BLaER1 treated with 17β-estradiol and CSF1 and Interleukin-3, amounts not matched to agents 10 nM and 100 nM (cell line): ENCODE measurements around the gene ANKRD31.
"Not testable (repeated sequence)": the region's sequence is repeated elsewhere in the genome, so short reads cannot be mapped to it uniquely, and the experiment has no call there.

Source experiments
- H3K27ac ChIP-seq, 11 experiments: shearing (Covaris generic); formaldehyde crosslinking; 2 replicates each; pipeline ENCODE4 v1.8.1; 2022
- H3K27me3 ChIP-seq, 11 experiments: shearing (Covaris generic); formaldehyde crosslinking; 2 replicates each; pipeline ENCODE4 v1.8.1; 2022
- H3K36me3 ChIP-seq, 11 experiments: shearing (Covaris generic); formaldehyde crosslinking; 2 replicates each; pipeline ENCODE4 v1.8.1; 2022
- H3K4me1 ChIP-seq, 10 experiments: shearing (Covaris generic); formaldehyde crosslinking; 2 replicates each; pipeline ENCODE4 v1.8.1; 2022
- H3K4me2 ChIP-seq, 11 experiments: shearing (Covaris generic); formaldehyde crosslinking; 2 replicates each; pipeline ENCODE4 v1.8.1; 2022
- H3K4me3 ChIP-seq, 10 experiments: shearing (Covaris generic); formaldehyde crosslinking; 2 replicates each; pipeline ENCODE4 v1.8.1; 2022
- H3K9ac ChIP-seq, 11 experiments: shearing (Covaris generic); formaldehyde crosslinking; 2 replicates each; pipeline ENCODE4 v1.8.1; 2022
- H3K9me3 ChIP-seq, 11 experiments: shearing (Covaris generic); formaldehyde crosslinking; replicated peaks in 1 of 11; 2 replicates each; pipeline ENCODE4 v1.8.1; 2022
- H4K20me1 ChIP-seq, 11 experiments: shearing (Covaris generic); formaldehyde crosslinking; 2 replicates each; pipeline ENCODE4 v1.8.1; 2022
- Cebpa-rat ChIP-seq, 11 experiments: shearing (Covaris generic); IDR thresholded peaks; 2 replicates each; pipeline ENCODE4 v1.8.1; 2022

Gene ANKRD31

DNA sequence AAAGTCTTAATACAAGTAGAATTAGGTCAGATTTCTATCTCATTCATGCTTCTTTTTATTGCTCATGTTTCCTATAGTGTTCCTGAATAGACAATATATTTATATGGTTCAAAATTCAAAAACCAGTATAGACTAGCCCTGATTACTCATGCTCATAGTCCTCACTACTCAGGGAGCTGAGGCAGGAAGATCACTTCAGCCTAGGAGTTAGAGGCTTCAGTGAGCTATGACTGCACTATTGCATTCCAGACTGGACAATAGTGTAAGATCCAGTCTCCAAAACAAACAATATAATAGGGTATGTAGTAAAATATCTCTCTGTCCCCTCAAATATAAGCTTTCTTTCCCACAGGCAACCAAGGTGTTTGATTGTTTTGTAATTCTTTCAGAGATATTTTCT lies 2.4 kb downstream of the ANKRD31 start:
- H3K4me3 ChIP-seq, result no peak overlapping the region
- H3K27ac ChIP-seq, result no peak overlapping the region
- no peaks in the 10 kb centered on the region for H3K36me3 ChIP-seq
- no peaks in the 10 kb centered on the region for H4K20me1 ChIP-seq
- no peak overlapping the region for H3K4me2 ChIP-seq
- no peak for TF ChIP-seq Cebpa-rat (IDR thresholded peaks at IDR 0.05)
- H3K27me3 ChIP-seq, result no peaks in the 10 kb centered on the region
- no peak overlapping the region for H3K9ac ChIP-seq
- H3K4me1 ChIP-seq, result peaks cover 0 to 3% (median 0%) of the 10 kb centered on the region in 10 experiments; a peak in 3 of 20 replicates
- H3K9me3 ChIP-seq, result peaks cover 0 to 5% (median 0%) of the 10 kb centered on the region in 11 experiments; a peak in 4 of 22 replicates

DNA sequence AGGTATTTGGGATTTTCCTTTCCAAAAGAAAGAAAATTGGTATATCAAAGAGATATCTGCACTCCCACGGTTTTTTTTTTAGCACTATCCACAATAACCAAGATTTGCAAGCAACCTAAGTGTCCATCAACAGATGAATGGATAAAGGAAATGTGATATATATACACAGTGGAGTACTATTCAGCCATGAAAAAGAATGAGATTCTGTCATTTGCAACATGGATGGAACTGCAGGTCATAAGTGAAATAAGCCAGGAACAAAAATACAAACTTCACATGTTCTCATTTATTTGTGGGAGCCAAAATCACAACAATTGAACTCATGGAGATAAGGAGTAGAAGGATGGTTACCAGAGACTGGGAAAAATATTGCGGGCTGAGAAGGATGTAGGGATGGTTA lies 9.8 kb downstream of the ANKRD31 start:
- Histone ChIP-seq H3K27me3 (no peaks in the 10 kb centered on the region), H3K4me1 (no peaks in the 10 kb centered on the region), H3K27ac (no peak overlapping the region), H3K4me3 (no peak overlapping the region), H4K20me1 (no peaks in the 10 kb centered on the region), H3K36me3 (no peaks in the 10 kb centered on the region), H3K9me3 (0 out of 22 replicates have a peak, but pooled peaks cover 0 to 3% (median 0%) of the 10 kb centered on the region in 11 experiments), H3K9ac (no peak overlapping the region), H3K4me2 (no peak overlapping the region)
- TF ChIP-seq Cebpa-rat (IDR thresholded peaks at IDR 0.05), result no peak

DNA sequence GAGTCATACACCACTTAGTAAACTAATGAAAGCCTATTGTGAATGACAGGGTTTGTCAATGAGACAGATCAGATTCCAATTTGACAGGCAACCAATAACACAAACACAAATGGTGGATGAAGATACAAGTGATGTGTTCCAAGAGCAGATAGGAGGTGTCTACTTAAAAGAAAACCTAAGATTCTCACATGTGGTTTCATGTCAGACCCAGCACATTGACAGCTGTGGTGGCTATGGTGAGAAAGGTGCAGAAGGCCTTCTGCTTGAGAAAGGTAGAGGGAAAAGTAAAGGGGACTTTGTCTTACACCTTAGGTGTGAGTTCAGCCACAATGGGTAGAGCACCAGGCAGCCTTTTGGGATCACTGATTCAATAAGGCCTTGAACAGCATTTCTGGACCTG lies 11.2 kb downstream of the ANKRD31 start:
- Histone ChIP-seq H3K27me3 (no peaks in the 10 kb centered on the region), H3K4me3 (no peak overlapping the region), H3K4me2 (no peak overlapping the region), H3K9ac (no peak overlapping the region), H3K9me3 (peaks cover 4 to 7% (median 5%) of the 10 kb centered on the region in 11 experiments; a peak in 12 of 22 replicates), H3K36me3 (no peaks in the 10 kb centered on the region), H4K20me1 (no peaks in the 10 kb centered on the region), H3K4me1 (no peaks in the 10 kb centered on the region), H3K27ac (no peak overlapping the region)
- no peak for TF ChIP-seq Cebpa-rat (IDR thresholded peaks at IDR 0.05)

DNA sequence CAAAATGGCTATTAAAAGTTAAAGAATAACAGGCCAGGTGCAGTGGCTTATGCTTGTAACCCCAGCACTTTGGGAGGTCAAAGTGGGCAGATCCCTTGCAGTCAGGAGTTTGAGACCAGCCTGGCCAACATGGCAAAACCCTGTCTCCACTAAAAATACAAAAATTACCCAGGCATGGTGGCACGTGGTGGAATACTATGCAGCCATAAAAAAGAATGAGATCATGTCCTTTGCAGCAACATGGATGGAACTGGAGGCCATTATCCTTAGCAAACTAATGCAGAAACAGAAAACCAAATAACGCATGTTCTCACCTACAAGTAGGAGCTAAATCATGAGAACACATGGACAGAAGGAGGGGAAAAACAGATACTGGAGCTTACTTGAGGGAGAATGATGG lies 15.9 kb downstream of the ANKRD31 start:
- not testable (repeated sequence) for H3K9ac ChIP-seq, H3K4me1 ChIP-seq, H3K36me3 ChIP-seq, H3K27ac ChIP-seq, H3K4me2 ChIP-seq, H3K4me3 ChIP-seq, H3K27me3 ChIP-seq, H4K20me1 ChIP-seq
- H3K9me3 ChIP-seq, result peaks cover 24 to 37% (median 33%) of the 10 kb centered on the region in 11 experiments

DNA sequence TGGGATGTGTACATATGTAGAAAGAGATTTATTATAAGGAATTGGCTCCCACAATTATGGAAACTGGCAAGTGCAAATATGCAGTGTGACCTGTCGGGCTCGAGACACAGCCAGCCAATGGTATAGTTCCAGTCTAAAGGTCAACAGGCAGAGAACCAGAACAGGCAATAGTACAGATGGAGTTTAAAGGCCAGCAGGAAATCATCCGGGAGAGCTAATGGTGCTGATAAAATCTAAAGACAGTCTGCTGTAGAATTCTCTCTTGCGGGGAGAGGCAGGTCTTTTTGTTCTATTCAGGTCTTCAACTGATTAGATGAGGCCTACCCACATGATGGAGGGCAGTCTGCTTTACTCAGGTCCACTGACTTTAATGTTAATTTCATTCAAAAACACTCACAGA lies 21.8 kb downstream of the ANKRD31 start:
- Histone ChIP-seq H3K4me1 (peaks cover 0 to 7% (median 0%) of the 10 kb centered on the region in 10 experiments; a peak in 3 of 20 replicates), H3K36me3 (no peaks in the 10 kb centered on the region), H3K4me2 (peak overlapping the region in 2 of 11 experiments; percentile 1 to 27; a peak in 1 of 22 replicates), H3K9ac (no peak overlapping the region), H4K20me1 (no peaks in the 10 kb centered on the region), H3K4me3 (no peak overlapping the region), H3K27ac (no peak overlapping the region), H3K9me3 (peaks cover 17 to 28% (median 23%) of the 10 kb centered on the region in 11 experiments), H3K27me3 (no peaks in the 10 kb centered on the region)
- TF ChIP-seq Cebpa-rat (IDR thresholded peaks at IDR 0.05), result no peak

DNA sequence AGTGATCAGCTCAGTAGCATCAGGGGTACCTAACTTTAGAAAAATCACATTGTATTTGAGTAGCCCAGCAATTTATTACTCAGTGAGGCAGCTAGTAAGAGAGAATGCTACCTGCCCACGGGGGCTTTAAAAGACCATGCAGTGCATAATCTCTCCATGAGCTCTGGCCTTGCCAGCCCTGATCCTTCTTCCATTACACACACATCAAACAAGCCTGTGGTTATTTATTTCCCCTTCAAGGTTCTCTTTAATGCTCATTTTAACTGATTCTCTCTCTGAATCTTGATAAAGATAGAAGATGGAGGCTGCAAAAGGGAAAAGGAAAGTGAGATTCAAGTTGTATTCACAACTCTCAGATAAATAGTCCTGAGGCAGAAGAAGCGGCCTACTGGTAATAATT lies 22.3 kb downstream of the ANKRD31 start:
- H3K4me2 ChIP-seq, result peak overlapping the region in 3 of 11 experiments; percentile 1 to 27 (median 5); a peak in 2 of 22 replicates
- H3K4me1 ChIP-seq, result peaks cover 0 to 7% (median 0%) of the 10 kb centered on the region in 10 experiments; a peak in 3 of 20 replicates
- no peak overlapping the region for H3K4me3 ChIP-seq
- no peak overlapping the region for H3K9ac ChIP-seq
- no peak for TF ChIP-seq Cebpa-rat (IDR thresholded peaks at IDR 0.05)
- H3K27me3 ChIP-seq, result no peaks in the 10 kb centered on the region
- H4K20me1 ChIP-seq, result no peaks in the 10 kb centered on the region
- H3K27ac ChIP-seq, result no peak overlapping the region
- H3K36me3 ChIP-seq, result no peaks in the 10 kb centered on the region
- peaks cover 16 to 27% (median 21%) of the 10 kb centered on the region in 11 experiments for H3K9me3 ChIP-seq

DNA sequence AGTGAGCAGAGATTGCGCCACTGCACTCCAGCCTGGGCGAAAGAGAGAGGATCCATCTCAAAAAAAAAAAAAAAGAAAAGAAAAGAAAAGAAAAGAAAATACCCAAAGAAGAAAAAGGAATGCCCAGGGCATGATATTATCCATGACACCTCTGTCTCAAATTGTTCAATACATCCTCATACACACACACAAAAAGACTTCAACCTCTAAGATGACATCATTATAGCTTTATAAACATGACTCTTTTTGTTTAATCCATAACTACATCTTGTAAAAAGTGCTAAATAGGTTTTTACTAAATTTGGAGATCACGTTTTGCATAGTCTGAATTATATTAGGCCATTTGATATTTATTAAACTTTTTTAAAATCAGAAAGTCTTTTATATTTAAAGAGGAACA lies 33.1 kb downstream of the ANKRD31 start:
- Histone ChIP-seq H4K20me1 (no peaks in the 10 kb centered on the region), H3K9ac (no peak overlapping the region)

DNA sequence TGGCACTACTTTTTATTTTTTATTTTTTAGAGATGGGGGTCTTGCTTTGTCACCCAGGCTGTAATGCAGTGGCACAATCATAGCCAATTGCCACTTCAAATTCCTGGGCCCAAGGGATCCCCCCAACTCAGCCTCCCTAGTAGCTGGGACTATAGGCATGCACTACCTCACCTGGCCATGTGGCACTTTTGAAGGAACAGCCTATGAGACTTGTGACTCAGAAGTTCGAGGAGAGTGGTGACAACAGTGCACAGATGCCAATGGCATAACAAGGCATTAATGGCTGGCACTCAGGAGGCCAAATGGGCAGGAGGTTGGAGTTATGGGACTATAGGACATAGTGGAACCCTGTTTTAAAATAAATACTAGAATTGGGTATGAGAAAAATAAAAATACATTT lies 33.7 kb downstream of the ANKRD31 start:
- H3K4me1 ChIP-seq, result no peaks in the 10 kb centered on the region

More for the DNA sequence above, 33.1 kb downstream of the ANKRD31 start:
- H3K27me3 ChIP-seq, result no peaks in the 10 kb centered on the region
- no peak overlapping the region for H3K4me2 ChIP-seq
- H3K9me3 ChIP-seq, result no peaks in the 10 kb centered on the region
- H3K36me3 ChIP-seq, result no peaks in the 10 kb centered on the region
- no peak for TF ChIP-seq Cebpa-rat (IDR thresholded peaks at IDR 0.05)
- no peak overlapping the region for H3K27ac ChIP-seq
- no peaks in the 10 kb centered on the region for H3K4me1 ChIP-seq
- H3K4me3 ChIP-seq, result no peak overlapping the region

DNA sequence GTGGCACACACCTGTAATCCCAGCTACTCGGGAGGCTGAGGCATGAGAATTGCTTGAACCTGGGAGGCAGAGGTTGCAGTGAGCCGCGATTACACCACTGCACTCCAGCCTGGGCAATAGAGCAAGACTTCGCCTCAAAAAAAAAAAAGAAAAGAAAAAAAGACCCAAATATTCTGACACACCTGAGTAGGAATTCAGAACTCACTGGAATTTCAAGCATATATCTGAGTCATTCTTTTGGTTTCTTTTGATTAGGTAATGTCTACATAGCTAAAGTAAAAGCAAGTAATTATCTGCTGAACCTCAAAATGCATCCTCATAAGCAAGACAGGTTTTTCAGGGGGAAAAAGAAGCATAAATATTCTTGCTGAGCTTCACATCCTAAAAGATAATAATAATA lies 35.9 kb downstream of the ANKRD31 start:
- no peaks in the 10 kb centered on the region for H3K36me3 ChIP-seq
- H3K4me1 ChIP-seq, result no peaks in the 10 kb centered on the region
- no peaks in the 10 kb centered on the region for H4K20me1 ChIP-seq
- H3K4me3 ChIP-seq, result no peak overlapping the region
- no peak overlapping the region for H3K4me2 ChIP-seq
- no peaks in the 10 kb centered on the region for H3K27me3 ChIP-seq
- TF ChIP-seq Cebpa-rat (IDR thresholded peaks at IDR 0.05), result no peak
- H3K9me3 ChIP-seq, result no peaks in the 10 kb centered on the region
- H3K27ac ChIP-seq, result no peak overlapping the region
- H3K9ac ChIP-seq, result no peak overlapping the region

More for the DNA sequence above, 33.7 kb downstream of the ANKRD31 start:
- no peak for TF ChIP-seq Cebpa-rat (IDR thresholded peaks at IDR 0.05)
- no peaks in the 10 kb centered on the region for H3K9me3 ChIP-seq
- no peaks in the 10 kb centered on the region for H3K36me3 ChIP-seq
- no peak overlapping the region for H3K4me2 ChIP-seq
- H3K27ac ChIP-seq, result no peak overlapping the region
- H4K20me1 ChIP-seq, result no peaks in the 10 kb centered on the region
- no peak overlapping the region for H3K9ac ChIP-seq
- no peaks in the 10 kb centered on the region for H3K27me3 ChIP-seq
- no peak overlapping the region for H3K4me3 ChIP-seq

DNA sequence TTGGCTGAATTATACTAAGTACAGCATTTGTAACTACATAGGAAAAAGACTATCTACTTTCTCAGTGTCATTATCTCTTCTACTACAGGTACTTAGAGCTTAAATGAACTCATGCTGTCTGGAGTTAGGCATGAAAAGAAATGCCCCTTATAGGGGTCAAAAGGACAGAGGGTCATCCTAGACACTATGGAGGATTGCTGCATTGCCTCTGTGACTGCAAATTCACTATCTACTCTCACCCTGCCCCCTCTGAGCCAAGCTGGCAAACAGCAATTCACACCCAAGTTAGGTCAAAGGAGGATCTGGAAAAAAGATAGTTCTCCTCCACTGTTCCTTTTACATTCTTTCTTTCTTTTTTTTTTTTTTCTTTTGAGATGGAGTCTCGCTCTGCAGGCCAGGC lies 36.7 kb downstream of the ANKRD31 start:
- no peaks in the 10 kb centered on the region for H3K4me1 ChIP-seq
- H3K27ac ChIP-seq, result no peak overlapping the region
- TF ChIP-seq Cebpa-rat (IDR thresholded peaks at IDR 0.05), result no peak

More for the DNA sequence above, 36.7 kb downstream of the ANKRD31 start:
- Histone ChIP-seq H3K9me3 (no peaks in the 10 kb centered on the region), H3K36me3 (no peaks in the 10 kb centered on the region), H3K9ac (no peak overlapping the region), H3K4me3 (no peak overlapping the region), H4K20me1 (no peaks in the 10 kb centered on the region), H3K4me2 (no peak overlapping the region), H3K27me3 (no peaks in the 10 kb centered on the region)
